ENCODE data around the gene SIGLEC11. TPM values are rescaled to one million over a fixed set of nuclear protein-coding genes. Genes with fewer than 3 reads are reported as not detected.

Gene SIGLEC11
- total RNA-seq, 3 donors from 2014 or later (not counting 1 experiment from before 2014, with no cell fraction given), result 0.40 to 0.75 TPM; not detected in 1

DNA sequence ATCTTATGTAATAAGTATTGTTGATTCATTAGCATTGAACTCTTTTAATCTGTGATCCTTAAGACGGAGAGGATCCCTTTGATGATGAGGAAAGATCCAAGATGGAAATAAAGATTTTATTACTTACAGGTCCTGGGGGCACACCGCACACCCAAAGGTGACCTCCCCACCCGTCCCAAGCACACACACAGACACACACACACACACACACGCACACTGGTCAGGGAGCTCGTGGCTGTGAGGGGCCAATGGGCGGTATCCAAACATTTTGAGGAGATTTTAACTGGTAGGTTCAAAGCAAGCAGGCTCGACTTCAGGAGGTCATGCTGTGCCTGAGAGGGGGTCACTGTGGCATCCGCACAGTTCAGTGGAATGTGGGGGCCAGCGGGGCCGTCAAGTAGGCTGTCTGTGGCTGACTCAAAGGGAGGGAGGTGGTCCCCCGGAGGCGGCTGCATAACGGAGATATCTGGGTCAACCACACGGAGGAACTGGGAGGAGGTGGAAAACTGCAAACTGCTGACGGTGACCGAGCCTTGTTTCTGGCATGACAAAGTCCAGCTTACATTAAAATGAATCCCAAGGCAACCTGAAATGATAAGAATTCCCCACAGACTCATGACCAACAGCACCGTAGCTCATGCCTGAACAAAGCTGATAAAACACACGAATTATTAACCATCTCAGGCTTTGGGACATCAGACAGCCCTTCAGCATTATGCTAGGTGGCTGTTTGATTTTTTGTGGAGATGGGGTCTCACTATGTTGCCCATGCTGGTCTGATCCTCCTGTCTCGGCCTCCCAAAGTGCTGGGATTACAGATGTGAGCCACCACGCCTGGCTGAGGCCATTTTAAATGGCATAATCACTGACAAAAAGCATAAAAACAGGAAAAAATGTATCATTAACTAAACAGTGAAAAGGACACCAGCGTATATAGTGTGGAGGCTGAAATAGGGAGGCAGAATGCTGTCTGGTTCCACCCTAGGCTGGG, 20.9 kb upstream of the SIGLEC11 start:
- Histone ChIP-seq H3K4me1 (ENCODE audit: control insufficient read depth, insufficient read depth, low read length) (peaks cover 7% of the 10 kb centered on the region), H3K4me3 (ENCODE audit: low read length) (no peak overlapping the region), H3K36me3 (ENCODE audit: control insufficient read depth, insufficient read depth, low read length) (peaks cover 39% of the 10 kb centered on the region), H3K27ac (ENCODE audit: low read length) (no peak overlapping the region), H3K9me3 (ENCODE audit: control insufficient read depth, insufficient read depth, low read length) (no peaks in the 10 kb centered on the region), H3K27me3 (ENCODE audit: control insufficient read depth, insufficient read depth, low read length) (no peaks in the 10 kb centered on the region)
- Mint-ChIP-seq H3K4me1 (peaks cover 8 to 9% of the 10 kb centered on the region in 2 donors), H3K27ac (no peak overlapping the region), H3K27me3 (ENCODE audit: low read depth in 2 of 2) (no peaks in the 10 kb centered on the region), H3K4me3 (no peak overlapping the region), H3K9me3 (no peaks in the 10 kb centered on the region), H3K36me3 (no peaks in the 10 kb centered on the region)
- TF ChIP-seq, protein P1, sequence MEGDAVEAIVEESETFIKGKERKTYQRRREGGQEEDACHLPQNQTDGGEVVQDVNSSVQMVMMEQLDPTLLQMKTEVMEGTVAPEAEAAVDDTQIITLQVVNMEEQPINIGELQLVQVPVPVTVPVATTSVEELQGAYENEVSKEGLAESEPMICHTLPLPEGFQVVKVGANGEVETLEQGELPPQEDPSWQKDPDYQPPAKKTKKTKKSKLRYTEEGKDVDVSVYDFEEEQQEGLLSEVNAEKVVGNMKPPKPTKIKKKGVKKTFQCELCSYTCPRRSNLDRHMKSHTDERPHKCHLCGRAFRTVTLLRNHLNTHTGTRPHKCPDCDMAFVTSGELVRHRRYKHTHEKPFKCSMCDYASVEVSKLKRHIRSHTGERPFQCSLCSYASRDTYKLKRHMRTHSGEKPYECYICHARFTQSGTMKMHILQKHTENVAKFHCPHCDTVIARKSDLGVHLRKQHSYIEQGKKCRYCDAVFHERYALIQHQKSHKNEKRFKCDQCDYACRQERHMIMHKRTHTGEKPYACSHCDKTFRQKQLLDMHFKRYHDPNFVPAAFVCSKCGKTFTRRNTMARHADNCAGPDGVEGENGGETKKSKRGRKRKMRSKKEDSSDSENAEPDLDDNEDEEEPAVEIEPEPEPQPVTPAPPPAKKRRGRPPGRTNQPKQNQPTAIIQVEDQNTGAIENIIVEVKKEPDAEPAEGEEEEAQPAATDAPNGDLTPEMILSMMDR (IDR thresholded peaks at IDR 0.05), result no peak
- ATAC-seq, result no peak
- no peak for DNase-seq
- 94% methylated on average over 21 of the region's 21 CpGs for WGBS (ENCODE audit: insufficient coverage)
- intact Hi-C loops (cut with micrococcal nuclease), result no loop called here

DNA sequence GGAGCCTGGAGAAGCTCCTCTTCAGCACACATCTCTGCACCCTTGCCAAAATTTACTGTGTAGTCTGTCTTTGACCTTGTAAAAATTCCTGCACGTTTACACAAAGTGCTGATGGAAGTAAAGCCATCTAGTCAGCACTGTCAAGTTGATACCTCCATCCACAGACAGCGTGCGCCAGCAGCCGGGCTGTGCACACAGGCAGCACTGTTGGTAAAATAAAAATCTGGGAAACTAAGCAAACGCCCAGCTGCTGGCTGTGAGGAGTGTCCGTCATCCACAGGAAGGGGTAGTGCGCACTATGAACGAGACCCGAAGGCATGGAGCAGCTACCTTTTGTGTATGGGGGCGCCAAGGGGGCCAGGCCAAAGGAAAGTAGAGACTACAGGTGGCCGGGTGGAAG, 17.4 kb upstream of the SIGLEC11 start:
- H3K36me3 ChIP-seq (ENCODE audit: control insufficient read depth, insufficient read depth, low read length), result peaks cover 40% of the 10 kb centered on the region
- Mint-ChIP-seq H3K27me3 (ENCODE audit: low read depth in 2 of 2) (no peaks in the 10 kb centered on the region), H3K36me3 (no peaks in the 10 kb centered on the region), H3K4me1 (peaks cover 0 to 5% of the 10 kb centered on the region in 2 donors), H3K9me3 (no peaks in the 10 kb centered on the region), H3K27ac (no peak overlapping the region), H3K4me3 (no peak overlapping the region)
- DNase-seq (no peak), ATAC-seq (no peak)
- H3K27me3 ChIP-seq (ENCODE audit: control insufficient read depth, insufficient read depth, low read length), result no peaks in the 10 kb centered on the region
- 94% methylated on average over 11 of the region's 11 CpGs for WGBS (ENCODE audit: insufficient coverage)
- H3K4me3 ChIP-seq (ENCODE audit: low read length), result no peak overlapping the region
- H3K4me1 ChIP-seq (ENCODE audit: control insufficient read depth, insufficient read depth, low read length), result peaks cover 1% of the 10 kb centered on the region
- no peaks in the 10 kb centered on the region for H3K9me3 ChIP-seq (ENCODE audit: control insufficient read depth, insufficient read depth, low read length)
- TF ChIP-seq, protein P1 (IDR thresholded peaks at IDR 0.05), result no peak
- intact Hi-C loops (cut with micrococcal nuclease), result no loop called here
- no peak overlapping the region for H3K27ac ChIP-seq (ENCODE audit: low read length)

DNA sequence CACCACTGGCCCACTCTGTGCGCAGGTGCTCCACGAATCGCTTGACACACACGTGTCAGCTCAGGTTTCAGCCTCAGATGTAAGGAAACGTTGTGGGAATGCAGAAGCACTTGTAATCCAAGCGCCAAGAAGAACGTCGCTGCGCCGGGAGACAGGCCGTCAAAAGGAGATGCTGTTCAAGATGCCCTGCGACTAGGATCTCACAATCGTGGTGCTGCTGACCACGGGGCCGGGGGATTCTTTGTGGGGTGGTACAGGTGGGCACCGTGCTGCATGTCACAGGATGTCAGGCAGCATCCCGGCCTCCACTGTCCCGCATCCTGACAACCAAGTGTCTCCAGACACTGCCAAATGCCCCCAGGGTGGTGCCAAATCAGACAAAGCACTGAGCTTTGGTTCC, 16.9 kb upstream of the SIGLEC11 start:
- Mint-ChIP-seq H3K27me3 (ENCODE audit: low read depth in 2 of 2) (no peaks in the 10 kb centered on the region), H3K9me3 (no peaks in the 10 kb centered on the region), H3K4me3 (no peak overlapping the region), H3K4me1 (peaks cover 0 to 4% of the 10 kb centered on the region in 2 donors), H3K36me3 (no peaks in the 10 kb centered on the region), H3K27ac (no peak overlapping the region)
- 95% methylated on average over 18 of the region's 18 CpGs for WGBS (ENCODE audit: insufficient coverage)
- TF ChIP-seq, protein P1 (IDR thresholded peaks at IDR 0.05), result no peak
- intact Hi-C loops (cut with micrococcal nuclease), result no loop called here
- DNase-seq (no peak), ATAC-seq (no peak)
- H3K36me3 ChIP-seq (ENCODE audit: control insufficient read depth, insufficient read depth, low read length), result peaks cover 40% of the 10 kb centered on the region
- H3K27me3 ChIP-seq (ENCODE audit: control insufficient read depth, insufficient read depth, low read length), result no peaks in the 10 kb centered on the region
- no peaks in the 10 kb centered on the region for H3K4me1 ChIP-seq (ENCODE audit: control insufficient read depth, insufficient read depth, low read length)
- no peak overlapping the region for H3K27ac ChIP-seq (ENCODE audit: low read length)
- H3K9me3 ChIP-seq (ENCODE audit: control insufficient read depth, insufficient read depth, low read length), result no peaks in the 10 kb centered on the region
- H3K4me3 ChIP-seq (ENCODE audit: low read length), result no peak overlapping the region
